Jurkat, Clone E6-1 (cell line): ENCODE results near the gene TUB.

ENCODE experiments used
- DNase-seq: peaks from one replicate; pipeline ENCODE4 v3.0.0-alpha.2; 2011; ENCODE audit warnings: low read depth, low spot score
- H3K4me3 ChIP-seq: 2 replicates; pipeline ENCODE4 v1.5.1; 2011; ENCODE audit warnings: mild to moderate bottlenecking, low read length, control low read depth, moderate library complexity

Gene TUB

GRCh38 chr11:8040921-8041285 lies 40.1 kb upstream of the TUB start:
- DNase-seq = no peak
- H3K4me3 ChIP-seq = no peak overlapping the region

GRCh38 chr11:8041576-8041975 lies 39.4 kb upstream of the TUB start:
- DNase-seq = no peak
- no peak overlapping the region for H3K4me3 ChIP-seq

GRCh38 chr11:8043756-8044155 lies 37.3 kb upstream of the TUB start:
- H3K4me3 ChIP-seq = no peak overlapping the region
- no peak for DNase-seq

- DNase-seq = no peak
- H3K4me3 ChIP-seq = no peak overlapping the region
These were observed 35.2 kb upstream of the TUB start for GRCh38 chr11:8045839-8046238.

- DNase-seq = no peak
- no peak overlapping the region for H3K4me3 ChIP-seq
These were observed 33.6 kb upstream of the TUB start for GRCh38 chr11:8047382-8047781.

GRCh38 chr11:8049084-8049483 lies 31.9 kb upstream of the TUB start:
- H3K4me3 ChIP-seq = no peak overlapping the region
- DNase-seq = no peak

- H3K4me3 ChIP-seq = no peak overlapping the region
- DNase-seq = no peak
These were observed 25.7 kb upstream of the TUB start for GRCh38 chr11:8055091-8055835.

- H3K4me3 ChIP-seq = no peak overlapping the region
- no peak for DNase-seq
These were observed 25.0 kb upstream of the TUB start for GRCh38 chr11:8055836-8056526.

GRCh38 chr11:8056810-8057463 lies 24.1 kb upstream of the TUB start:
- DNase-seq = no peak
- no peak overlapping the region for H3K4me3 ChIP-seq

- no peak overlapping the region for H3K4me3 ChIP-seq
- no peak for DNase-seq
These were observed 22.8 kb upstream of the TUB start for GRCh38 chr11:8058216-8058615.

GRCh38 chr11:8059030-8059429 lies 22.0 kb upstream of the TUB start:
- no peak for DNase-seq
- H3K4me3 ChIP-seq = no peak overlapping the region

- H3K4me3 ChIP-seq = no peak overlapping the region
- no peak for DNase-seq
These were observed 21.4 kb upstream of the TUB start for GRCh38 chr11:8059571-8060011.

- no peak for DNase-seq
- no peak overlapping the region for H3K4me3 ChIP-seq
These were observed 20.8 kb upstream of the TUB start for GRCh38 chr11:8060146-8060719.

- DNase-seq = no peak
- no peak overlapping the region for H3K4me3 ChIP-seq
These were observed 20.0 kb upstream of the TUB start for GRCh38 chr11:8060801-8061554.

GRCh38 chr11:8061555-8062428 lies 19.2 kb upstream of the TUB start:
- no peak for DNase-seq

GRCh38 chr11:8062781-8063257 lies 18.2 kb upstream of the TUB start:
- H3K4me3 ChIP-seq = no peak overlapping the region
- no peak for DNase-seq

More at GRCh38 chr11:8061555-8062428, 19.2 kb upstream of the TUB start:
- no peak overlapping the region for H3K4me3 ChIP-seq

GRCh38 chr11:8063324-8063723 lies 17.7 kb upstream of the TUB start:
- H3K4me3 ChIP-seq = no peak overlapping the region
- no peak for DNase-seq

GRCh38 chr11:8065031-8065430 lies 16.0 kb upstream of the TUB start:
- DNase-seq = no peak
- H3K4me3 ChIP-seq = no peak overlapping the region
